HCT116 (cell line): Measurements from ENCODE around the gene CTU2. TPM values are rescaled to one million over a fixed set of nuclear protein-coding genes. Genes with fewer than 3 reads are reported as not detected.

Source experiments
- ATAC-seq: fragments of 200-7000 bp; cut with Tn5 transposase; 2 replicates; pipeline ENCODE4 v1.9.1; 2020; ENCODE audit warnings: mild to moderate bottlenecking, moderate library complexity
- BruUV-seq: library from RNA; stranded (reverse); fragments of 400-500 nt; replicated peaks from 2 replicates; lab custom pipeline; 2021; lab: Mats Ljungman, UMichigan
- CTCF ChIA-PET: fragments of 300-600 bp; sonication (Branson Sonifier 250); formaldehyde crosslinking; loops from one replicate; lab custom pipeline; 2021; ENCODE audit warnings: antibody characterized with exemption; lab: Charles Lee
- POLR2A ChIA-PET: fragments of 300-600, 350-600 bp; sonication (Branson Sonifier 250); formaldehyde crosslinking; loops from one replicate; lab custom pipeline; 2021; ENCODE audit warnings: antibody characterized with exemption; lab: Charles Lee
- RAD21 ChIA-PET, 2 experiments: fragments of 300-600 bp; sonication (Branson Sonifier 250); formaldehyde crosslinking; loops; one replicate each; lab custom pipeline; 2023; ENCODE audit warnings: low total read pairs in 2 of 2; ENCODE audit not compliant: uncharacterized antibody in 2 of 2, unreplicated experiment in 2 of 2, low non-redundant PET in 1 of 2; lab: Charles Lee
- DNase-seq: peaks from one replicate; pipeline ENCODE4 v3.0.0-alpha.2; 2010; ENCODE audit warnings: low read depth, low spot score
- H2AFZ ChIP-seq: fragments of 200-600 bp; shearing (Covaris generic), sonication (generic); 2 replicates; pipeline ENCODE4 v1.6.1; 2017; ENCODE audit warnings: low read depth, mixed run types, mixed read lengths, antibody characterized with exemption, low read length; ENCODE audit not compliant: poor library complexity, severe bottlenecking
- H3K27ac ChIP-seq: 2 replicates; pipeline ENCODE4 v1.5.1; 2012; ENCODE audit warnings: low read depth, low read length
- H3K27me3 ChIP-seq: fragments of 200-600 bp; sonication (generic); 2 replicates; pipeline ENCODE4 v1.6.1; 2016; ENCODE audit warnings: mixed run types, low read length, mixed read lengths; ENCODE audit not compliant: insufficient read depth
- H3K36me3 ChIP-seq, 2 experiments: fragments of 200-500 bp in 1 of 2; fragments of 200-600 bp in 1 of 2; sonication (Bioruptor generic) in 1 of 2; sonication (generic) in 1 of 2; 2 replicates each; pipeline versions ENCODE4 v1.5.1 to v1.6.1; 2014 to 2016; ENCODE audit warnings: low read length in 2 of 2, inconsistent platforms in 1 of 2, mixed read lengths in 1 of 2, mixed run types in 1 of 2; ENCODE audit not compliant: insufficient read depth in 2 of 2, control insufficient read depth in 1 of 2
- H3K4me1 ChIP-seq, 2 experiments: fragments of 200-600 bp in 1 of 2; sonication (generic) in 1 of 2; 2 replicates each; pipeline versions ENCODE4 v1.5.1 to v1.6.1; 2012 to 2017; ENCODE audit warnings: low read length in 2 of 2, inconsistent platforms in 1 of 2, mild to moderate bottlenecking in 1 of 2, mixed read lengths in 1 of 2, mixed run types in 1 of 2, moderate library complexity in 1 of 2; ENCODE audit not compliant: insufficient read depth in 2 of 2, control insufficient read depth in 1 of 2
- H3K4me2 ChIP-seq: fragments of 200-600 bp; sonication (generic); 2 replicates; pipeline ENCODE4 v1.6.1; 2017; ENCODE audit warnings: mixed run types, low read length, mixed read lengths
- H3K4me3 ChIP-seq, 2 experiments: fragments of 200-600 bp in 1 of 2; sonication (generic) in 1 of 2; replicated peaks in 1 of 2; 2 replicates each; pipeline ENCODE4 v1.5.1; 2011 to 2016; ENCODE audit warnings: low read length in 2 of 2, control low read depth in 1 of 2, low read depth in 1 of 2, mild to moderate bottlenecking in 1 of 2, mixed read lengths in 1 of 2, mixed run types in 1 of 2
- H3K79me2 ChIP-seq: fragments of 200-600 bp; sonication (generic); 2 replicates; pipeline ENCODE4 v1.6.1; 2017; ENCODE audit warnings: mild to moderate bottlenecking, mixed run types, low read length, moderate library complexity, mixed read lengths; ENCODE audit not compliant: insufficient read depth
- H3K9ac ChIP-seq: fragments of 200-600 bp; sonication (generic); 2 replicates; pipeline ENCODE4 v1.6.1; 2016; ENCODE audit warnings: low read length, mixed read lengths
- H3K9me2 ChIP-seq: fragments of 200-600 bp; sonication (generic), shearing (Covaris generic); 2 replicates; pipeline ENCODE4 v1.6.1; 2017; ENCODE audit warnings: mixed run types, mild to moderate bottlenecking, moderate library complexity; ENCODE audit not compliant: insufficient read depth
- H3K9me3 ChIP-seq, 2 experiments: fragments of 200-500 bp in 1 of 2; fragments of 200-600 bp in 1 of 2; sonication (Bioruptor generic) in 1 of 2; sonication (generic) in 1 of 2; 2 replicates each; pipeline ENCODE4 v1.6.1; 2014 to 2017; ENCODE audit warnings: low read length in 2 of 2, mixed read lengths in 2 of 2, inconsistent platforms in 1 of 2, low read depth in 1 of 2, mild to moderate bottlenecking in 1 of 2, mixed run types in 1 of 2, moderate library complexity in 1 of 2; ENCODE audit not compliant: control insufficient read depth in 1 of 2, insufficient read depth in 1 of 2
- H4K20me1 ChIP-seq: fragments of 200-600 bp; sonication (generic), shearing (Covaris generic); 2 replicates; pipeline ENCODE4 v1.6.1; 2017; ENCODE audit warnings: mixed run types, mild to moderate bottlenecking, moderate library complexity; ENCODE audit not compliant: insufficient read depth
- JUND ChIP-seq: IDR thresholded peaks from 2 replicates; pipeline ENCODE4 v1.6.1; 2012
- REST ChIP-seq: IDR thresholded peaks from 2 replicates; pipeline ENCODE4 v1.6.1; 2012; ENCODE audit warnings: low read depth
- SP1 ChIP-seq: IDR thresholded peaks from 2 replicates; pipeline ENCODE4 v1.6.1; 2012; ENCODE audit warnings: low read depth
- SRF ChIP-seq: IDR thresholded peaks from 2 replicates; pipeline ENCODE4 v1.6.1; 2012; ENCODE audit warnings: low read depth
- ZFX ChIP-seq: fragments of 450-650 bp; IDR thresholded peaks from 2 replicates; pipeline ENCODE4 v1.6.1; 2017
- ZNF274 ChIP-seq: fragments of 200-500 bp; sonication (Bioruptor generic); IDR thresholded peaks from 2 replicates; pipeline ENCODE4 v1.6.1; 2014; ENCODE audit warnings: mild to moderate bottlenecking, low read depth, low read length, inconsistent platforms
- intact Hi-C: fragments of 100-400 bp; cut with micrococcal nuclease; formaldehyde crosslinking; loops from 2 replicates; pipeline ENCODE4 v1.10.0; 2022
- total RNA-seq: library from RNA; stranded (reverse); gene quantifications from one replicate; pipeline ENCODE4 v1.2.1, GENCODE V29; 2021; ENCODE audit not compliant: unreplicated experiment
- TF ChIP-seq, protein P1 (sequence below): IDR thresholded peaks from 2 replicates; pipeline ENCODE4 v1.6.1; 2012

The CTU2 gene
- total RNA-seq, 1 experiment from 2014 or later: 71.3 TPM

DNA sequence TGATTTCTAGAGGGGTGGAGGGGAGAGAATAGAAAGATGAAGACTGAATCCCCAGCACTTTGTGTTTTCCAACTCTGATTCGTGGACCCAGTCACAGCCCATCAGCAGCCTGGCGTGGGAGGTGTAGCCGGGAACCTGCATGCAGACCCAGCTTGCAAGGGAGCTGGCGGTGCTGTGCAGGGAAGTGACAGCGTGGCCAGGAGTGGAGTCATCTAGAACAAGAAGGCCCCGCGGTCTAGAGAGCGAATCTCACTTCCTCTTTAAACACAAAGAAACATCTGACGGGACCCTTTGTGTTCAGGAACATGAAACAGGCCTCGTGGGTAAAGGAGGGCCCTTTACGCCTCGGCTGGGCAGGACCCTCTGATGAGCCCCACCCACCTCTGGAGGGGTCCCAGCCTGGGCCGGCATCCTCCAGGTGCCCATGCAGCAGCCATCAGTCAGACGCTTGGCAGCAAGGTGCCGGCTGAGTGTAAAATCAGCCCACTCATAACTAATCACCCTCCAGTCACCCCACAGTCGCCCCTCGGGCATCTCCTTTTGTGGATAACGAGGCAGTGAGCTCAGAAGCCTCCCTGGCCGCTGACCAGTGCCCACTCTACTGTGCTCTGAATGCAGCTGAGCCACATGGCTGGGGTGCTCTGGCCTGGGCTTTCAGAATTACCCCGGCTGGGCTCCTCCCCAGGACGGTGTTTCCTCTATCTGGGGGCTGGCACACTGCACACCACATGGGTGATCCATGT lies 24.4 kb upstream of the CTU2 start:
- Histone ChIP-seq H3K9me3 (no peaks in the 10 kb centered on the region), H3K79me2 (no peaks in the 10 kb centered on the region), H3K27ac (no peak overlapping the region), H4K20me1 (no peaks in the 10 kb centered on the region), H3K9me2 (no peaks in the 10 kb centered on the region), H3K4me2 (no peak overlapping the region), H3K9ac (no peak overlapping the region), H2AFZ (no peak overlapping the region), H3K4me1 (peaks cover 13 to 32% of the 10 kb centered on the region in 2 experiments), H3K36me3 (no peaks in the 10 kb centered on the region), H3K4me3 (no peak overlapping the region), H3K27me3 (no peaks in the 10 kb centered on the region)
- no TSS peak for BruUV-seq
- DNase-seq: no peak
- POLR2A ChIA-PET: no interaction called here
- TF ChIP-seq SP1: no peak
- no peak for TF ChIP-seq ZNF274
- TF ChIP-seq, protein P1, sequence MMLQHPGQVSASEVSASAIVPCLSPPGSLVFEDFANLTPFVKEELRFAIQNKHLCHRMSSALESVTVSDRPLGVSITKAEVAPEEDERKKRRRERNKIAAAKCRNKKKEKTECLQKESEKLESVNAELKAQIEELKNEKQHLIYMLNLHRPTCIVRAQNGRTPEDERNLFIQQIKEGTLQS: no peak
- TF ChIP-seq ZFX: no peak
- no peak for TF ChIP-seq JUND
- ATAC-seq: no peak
- RAD21 ChIA-PET: no interaction called here
- intact Hi-C loops: no loop called here
- CTCF ChIA-PET: interaction anchor here (1.6 kb wide), 1 partner anchor 9 kb away, joined by 6 read pairs; no protein-coding TSS in a partner anchor

DNA sequence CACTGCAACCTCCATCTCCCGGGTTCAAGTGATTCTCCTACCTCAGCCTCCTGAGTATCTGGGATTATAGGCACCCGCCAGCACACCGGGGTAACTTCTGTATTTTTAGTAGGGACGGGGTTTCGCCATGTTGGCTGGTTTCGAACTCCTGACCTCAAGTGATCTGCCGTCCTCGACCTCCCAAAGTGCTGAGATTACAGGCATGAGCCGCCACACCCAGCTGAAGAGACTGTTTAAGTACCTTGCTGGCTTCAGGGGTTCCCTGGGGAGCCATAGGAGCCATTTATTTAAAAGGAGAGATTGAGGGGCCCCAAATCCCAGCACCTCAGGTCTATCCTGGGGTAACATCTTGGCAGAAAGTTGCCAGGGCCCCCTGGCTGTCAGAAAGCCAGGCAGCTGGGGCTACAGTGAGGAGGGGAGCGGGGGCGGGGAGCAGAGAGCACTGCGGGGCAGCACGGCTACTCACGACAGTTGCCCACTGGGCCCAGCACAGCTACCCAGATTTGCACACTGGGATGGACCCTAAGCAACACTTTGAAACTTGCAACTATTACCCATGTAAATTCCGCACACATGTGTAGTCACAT lies 21.6 kb upstream of the CTU2 start:
- Histone ChIP-seq H3K27ac (no peak overlapping the region), H3K9ac (no peak overlapping the region), H3K9me3 (no peaks in the 10 kb centered on the region), H3K4me1 (peaks cover 25 to 40% of the 10 kb centered on the region in 2 experiments), H3K27me3 (no peaks in the 10 kb centered on the region), H3K4me3 (no peak overlapping the region), H4K20me1 (no peaks in the 10 kb centered on the region), H2AFZ (no peak overlapping the region), H3K9me2 (no peaks in the 10 kb centered on the region), H3K4me2 (peak overlapping the region; percentile 100; the same call in 1 of the 2 replicates), H3K79me2 (no peaks in the 10 kb centered on the region), H3K36me3 (no peaks in the 10 kb centered on the region)
- ATAC-seq (no peak), DNase-seq (no peak)
- ChIA-PET RAD21 (no interaction called here), CTCF (interaction anchor here (1.1 to 1.5 kb wide), 3 partner anchors 12 to 482 kb away, joined by 3 to 10 read pairs (median 4); no protein-coding TSS in a partner anchor), POLR2A (no interaction called here)
- TF ChIP-seq REST (no peak), SRF (no peak)
- intact Hi-C loops: no loop called here
- BruUV-seq: no TSS peak
